H1 (cell line): ENCODE measurements around the gene GABRR1. TPM values are rescaled to one million over a fixed set of nuclear protein-coding genes. Genes with fewer than 3 reads are reported as not detected.

Source experiments
- CTCF ChIA-PET: fragments of 300-600 bp; sonication (Branson Sonifier 250); formaldehyde crosslinking; loops from one replicate; lab custom pipeline; 2021; ENCODE audit not compliant: partially characterized antibody; lab: Charles Lee
- POLR2A ChIA-PET: fragments of 300-600 bp; sonication (Branson Sonifier 250); formaldehyde crosslinking; loops from one replicate; lab custom pipeline; 2021; ENCODE audit warnings: inconsistent platforms; ENCODE audit not compliant: partially characterized antibody; lab: Charles Lee
- DNase-seq, 2 experiments: peaks; one replicate each; pipeline versions ENCODE4 v3.0.0 to v3.0.0-alpha.2; 2010 to 2022; ENCODE audit warnings: low spot score in 2 of 2, low read depth in 1 of 2, mixed read lengths in 1 of 2
- FAIRE-seq: peaks from 2 replicates; lab custom pipeline; 2011; peaks lifted over from hg19 to GRCh38; lab: Jason Lieb, UNC
- H2AFZ ChIP-seq: 2 replicates; pipeline ENCODE4 v1.8.1; 2012; ENCODE audit warnings: low read length, inconsistent platforms
- H2AK5ac ChIP-seq: 2 replicates; pipeline ENCODE4 v1.6.1; 2013; ENCODE audit warnings: low read depth, low read length
- H2BK120ac ChIP-seq: replicated peaks from 2 replicates; pipeline ENCODE3; 2013; ENCODE audit warnings: low read depth, low read length, inconsistent platforms
- H2BK12ac ChIP-seq: 2 replicates; pipeline ENCODE4 v1.6.1; 2013; ENCODE audit warnings: low read depth, low read length
- H2BK15ac ChIP-seq: 2 replicates; pipeline ENCODE4 v1.6.1; 2013; ENCODE audit warnings: low read length
- H2BK20ac ChIP-seq: 2 replicates; pipeline ENCODE4 v1.6.1; 2013; ENCODE audit warnings: low read length
- H2BK5ac ChIP-seq: 2 replicates; pipeline ENCODE4 v1.6.1; 2013; ENCODE audit warnings: low read depth, low read length
- H3K14ac ChIP-seq: 2 replicates; pipeline ENCODE4 v1.6.1; 2013; ENCODE audit warnings: inconsistent platforms; ENCODE audit not compliant: insufficient read length
- H3K18ac ChIP-seq: 2 replicates; pipeline ENCODE4 v1.6.1; 2013; ENCODE audit warnings: low read length; ENCODE audit errors: extremely low read depth
- H3K23ac ChIP-seq: 2 replicates; pipeline ENCODE4 v1.6.1; 2013; ENCODE audit warnings: inconsistent platforms; ENCODE audit not compliant: insufficient read length
- H3K23me2 ChIP-seq: 2 replicates; pipeline ENCODE4 v1.6.1; 2013; ENCODE audit warnings: low read depth, low read length
- H3K27ac ChIP-seq: 2 replicates; pipeline ENCODE4 v1.6.1; 2011; ENCODE audit warnings: low read depth, low read length, inconsistent platforms
- H3K27me3 ChIP-seq, 4 experiments: replicated peaks in 1 of 4; 1 replicate in 1 of 4; 2 replicates in 3 of 4; pipeline versions ENCODE4 v1.6.1 to v1.8.1; 2011 to 2013; ENCODE audit warnings: low read length in 3 of 4, mild to moderate bottlenecking in 3 of 4, inconsistent platforms in 2 of 4, mixed read lengths in 2 of 4, moderate library complexity in 1 of 4; ENCODE audit not compliant: control insufficient read depth in 3 of 4, insufficient read depth in 3 of 4; ENCODE audit errors: extremely low read depth in 1 of 4
- H3K36me3 ChIP-seq, 4 experiments: 2 replicates each; pipeline versions ENCODE4 v1.6.1 to v1.8.1; 2011 to 2013; ENCODE audit warnings: mild to moderate bottlenecking in 4 of 4, low read length in 3 of 4, moderate library complexity in 2 of 4, control low read depth in 1 of 4, inconsistent platforms in 1 of 4; ENCODE audit not compliant: insufficient read depth in 4 of 4, control insufficient read depth in 2 of 4
- H3K4ac ChIP-seq: replicated peaks from 2 replicates; pipeline ENCODE3; 2013; ENCODE audit warnings: low read length, low read depth, mixed read lengths, inconsistent platforms; ENCODE audit not compliant: insufficient read length
- H3K4me1 ChIP-seq, 4 experiments: replicated peaks in 1 of 4; 1 replicate in 1 of 4; 2 replicates in 3 of 4; pipeline versions ENCODE4 v1.6.1 to v1.8.1; 2011 to 2013; ENCODE audit warnings: low read length in 3 of 4, inconsistent platforms in 2 of 4, mixed read lengths in 1 of 4; ENCODE audit not compliant: insufficient read depth in 4 of 4, control insufficient read depth in 3 of 4
- H3K4me2 ChIP-seq, 2 experiments: 2 replicates each; pipeline versions ENCODE4 v1.6.1 to v1.8.1; 2011 to 2013; ENCODE audit warnings: low read depth in 2 of 2, low read length in 2 of 2, control low read depth in 1 of 2, inconsistent platforms in 1 of 2, mild to moderate bottlenecking in 1 of 2; ENCODE audit not compliant: insufficient read depth in 1 of 2
- H3K4me3 ChIP-seq, 4 experiments: fragments of 200-600, 300-600 bp in 1 of 4; sonication (generic), shearing (Covaris generic), sonication (Bioruptor Twin) in 1 of 4; 2 replicates each; pipeline versions ENCODE4 v1.5.1 to v1.8.1; 2011 to 2016; ENCODE audit warnings: low read length in 4 of 4, low read depth in 3 of 4, control low read depth in 2 of 4, inconsistent platforms in 2 of 4, mild to moderate bottlenecking in 2 of 4, mixed read lengths in 1 of 4, moderate library complexity in 1 of 4; ENCODE audit not compliant: insufficient read depth in 2 of 4; ENCODE audit errors: extremely low read depth in 1 of 4
- H3K56ac ChIP-seq: replicated peaks from 2 replicates; pipeline ENCODE3; 2013; ENCODE audit warnings: low read depth, mild to moderate bottlenecking, mixed read lengths, low read length, inconsistent platforms; ENCODE audit not compliant: insufficient read length
- H3K79me1 ChIP-seq: 2 replicates; pipeline ENCODE4 v1.6.1; 2013; ENCODE audit warnings: low read depth, low read length, control low read depth
- H3K79me2 ChIP-seq, 2 experiments: 2 replicates each; pipeline versions ENCODE4 v1.6.1 to v1.8.1; 2012 to 2013; ENCODE audit warnings: low read length in 2 of 2, mild to moderate bottlenecking in 2 of 2, inconsistent platforms in 1 of 2; ENCODE audit not compliant: insufficient read depth in 2 of 2, control insufficient read depth in 1 of 2
- H3K9ac ChIP-seq, 4 experiments: replicated peaks in 1 of 4; 1 replicate in 1 of 4; 2 replicates in 3 of 4; pipeline versions ENCODE4 v1.6.1 to v1.8.1; 2011 to 2013; ENCODE audit warnings: low read depth in 3 of 4, low read length in 3 of 4, control low read depth in 2 of 4, mild to moderate bottlenecking in 2 of 4, moderate library complexity in 2 of 4, inconsistent platforms in 1 of 4; ENCODE audit errors: extremely low read depth in 1 of 4
- H3K9me3 ChIP-seq, 2 experiments: 2 replicates each; pipeline versions ENCODE4 v1.6.1 to v1.8.1; 2012 to 2013; ENCODE audit warnings: mild to moderate bottlenecking in 2 of 2, moderate library complexity in 2 of 2, control low read depth in 1 of 2, inconsistent platforms in 1 of 2, low read depth in 1 of 2, low read length in 1 of 2, mixed read lengths in 1 of 2; ENCODE audit not compliant: insufficient read depth in 2 of 2
- H4K20me1 ChIP-seq, 2 experiments: replicated peaks in 1 of 2; 2 replicates each; pipeline versions ENCODE3 to v1.8.1; 2011 to 2013; ENCODE audit warnings: inconsistent platforms in 2 of 2, low read length in 2 of 2, mild to moderate bottlenecking in 1 of 2; ENCODE audit not compliant: insufficient read depth in 2 of 2, control insufficient read depth in 1 of 2
- H4K5ac ChIP-seq: 2 replicates; pipeline ENCODE4 v1.6.1; 2013; ENCODE audit warnings: low read length, low read depth, mixed read lengths, inconsistent platforms; ENCODE audit not compliant: insufficient read length
- H4K8ac ChIP-seq: 2 replicates; pipeline ENCODE4 v1.8.0; 2013; ENCODE audit warnings: mild to moderate bottlenecking, moderate library complexity, low read length, inconsistent platforms; ENCODE audit not compliant: insufficient read depth; ENCODE audit errors: extremely low read depth
- H4K91ac ChIP-seq: replicated peaks from 2 replicates; pipeline ENCODE3; 2013; ENCODE audit warnings: low read length, mixed read lengths, inconsistent platforms; ENCODE audit not compliant: insufficient read length
- BCL11A ChIP-seq, 2 experiments: IDR thresholded peaks; one replicate each; pipeline ENCODE4 v1.6.1; 2011; ENCODE audit warnings: low read depth in 2 of 2, low read length in 2 of 2, mild to moderate bottlenecking in 2 of 2
- CTCF ChIP-seq, 3 experiments: IDR thresholded peaks; 1 replicate in 2 of 3; 2 replicates in 1 of 3; pipeline versions ENCODE4 v1.5.1 to v1.6.1; 2011; ENCODE audit warnings: low read length in 3 of 3, mild to moderate bottlenecking in 3 of 3, inconsistent platforms in 2 of 3, low read depth in 1 of 3, moderate library complexity in 1 of 3; ENCODE audit not compliant: insufficient read depth in 1 of 3; ENCODE audit errors: control extremely low read depth in 1 of 3
- EP300 ChIP-seq, 2 experiments: IDR thresholded peaks; 1 replicate in 1 of 2; 2 replicates in 1 of 2; pipeline ENCODE4 v1.6.1; 2011 to 2012; ENCODE audit warnings: low read depth in 2 of 2, low read length in 2 of 2, mild to moderate bottlenecking in 2 of 2, borderline replicate concordance in 1 of 2, inconsistent platforms in 1 of 2, moderate library complexity in 1 of 2
- FOSL1 ChIP-seq: IDR thresholded peaks from 2 replicates; pipeline ENCODE4 v1.6.1; 2011; ENCODE audit warnings: mild to moderate bottlenecking, low read depth, low read length, moderate library complexity; ENCODE audit not compliant: insufficient read depth
- SAP30 ChIP-seq: fragments of 300-600 bp; sonication (generic); IDR thresholded peaks from 2 replicates; pipeline ENCODE4 v1.7.1; 2012; ENCODE audit warnings: low read length, moderate library complexity, mild to moderate bottlenecking, inconsistent platforms; ENCODE audit not compliant: insufficient read depth, insufficient replicate concordance
- SP1 ChIP-seq: IDR thresholded peaks from 2 replicates; pipeline ENCODE4 v1.6.1; 2011; ENCODE audit warnings: low read depth, low read length
- YY1 ChIP-seq: IDR thresholded peaks from 2 replicates; pipeline ENCODE4 v1.6.1; 2011; ENCODE audit warnings: low read depth, mild to moderate bottlenecking, low read length
- WGBS, 2 experiments: shearing (Covaris generic) in 1 of 2; methylation state at CpG; one replicate each; pipeline versions ENCODE4 v1.1.6 to v1.1.7; 2013 to 2015; ENCODE audit warnings: low lambda C conversion rate in 2 of 2, mixed read lengths in 2 of 2, inconsistent platforms in 1 of 2, low coverage in 1 of 2, missing lambda C conversion rate in 1 of 2; ENCODE audit not compliant: insufficient replicate concordance in 2 of 2, insufficient coverage in 1 of 2, insufficient read length in 1 of 2; ENCODE audit errors: extremely low coverage in 1 of 2, missing lambda C conversion rate in 1 of 2; 5-methylcytosine and 5-hydroxymethylcytosine counted together
- polyA plus RNA-seq, 7 experiments: library from polyadenylated mRNA; depleted of rRNA in 3 of 7; stranded (reverse) in 5 of 7; unstranded in 2 of 7; fragments of >200 nt in 5 of 7; fragments of 200-250 nt in 2 of 7; gene quantifications; 1 replicate in 5 of 7; 2 replicates in 1 of 7; 4 replicates in 1 of 7; pipeline versions ENCODE4 v1.2.1 to v1.2.3, GENCODE V29; 2011 to 2013; ENCODE audit warnings: missing spikeins in 2 of 7, mixed read lengths in 2 of 7
- total RNA-seq: library from RNA; stranded (reverse); fragmentation: NEBNext Ultra II Directional; extraction: Animal tissue kit (Norgen Biotek cat#: 25700); gene quantifications from 2 replicates; pipeline ENCODE4 v1.2.1, GENCODE V29; 2021

Gene GABRR1
- total and polyA plus RNA-seq, 2 of the 8 experiments (the other 6 are each of a cell fraction or from before 2014, with no cell fraction given): 0.60 to 0.63 TPM

- Histone ChIP-seq H3K4me3 (no peak overlapping the region), H3K9me3 (no peaks in the 10 kb centered on the region), H2AFZ (no peak overlapping the region), H3K79me2 (no peaks in the 10 kb centered on the region), H3K4me1 (no peaks in the 10 kb centered on the region), H3K4me2 (no peak overlapping the region), H4K91ac (no peak overlapping the region), H2BK5ac (no peak overlapping the region), H2AK5ac (no peak overlapping the region), H2BK120ac (no peak overlapping the region), H4K20me1 (no peaks in the 10 kb centered on the region), H3K18ac (no peak overlapping the region), H3K14ac (no peak overlapping the region), H3K23ac (no peak overlapping the region), H2BK12ac (no peak overlapping the region), H2BK20ac (no peak overlapping the region), H4K8ac (no peak overlapping the region), H3K27ac (no peak overlapping the region), H3K9ac (no peak overlapping the region), H3K79me1 (no peaks in the 10 kb centered on the region), H3K27me3 (no peaks in the 10 kb centered on the region)
- WGBS, 2 experiments: 87% methylated on average over 2 of the region's 2 CpGs; no CpG with 5 or more reads in 1 of the 2 experiments
- POLR2A ChIA-PET: interaction anchor here (0.7 kb wide), 1 partner anchor 14 kb away, joined by 3 read pairs; no protein-coding TSS in a partner anchor
- FAIRE-seq (no peak), DNase-seq (no peak)
- CTCF ChIA-PET: interaction anchor here (0.5 to 9.9 kb wide), 4 partner anchors 11 to 269 kb away, joined by 3 to 56 read pairs (median 3); no protein-coding TSS in a partner anchor
- TF ChIP-seq YY1 (no peak), CTCF (IDR thresholded peaks at IDR 0.05; ENCODE audit: control extremely low read depth in 1 of 3, insufficient read depth in 1 of 3, low read depth in 1 of 3, low read length in 3 of 3) (no peak), BCL11A (IDR thresholded peaks at IDR 0.05; ENCODE audit: low read depth in 2 of 2, low read length in 2 of 2) (no peak), SP1 (no peak), SAP30 (no peak), FOSL1 (no peak), EP300 (IDR thresholded peaks at IDR 0.05; ENCODE audit: borderline replicate concordance in 1 of 2, low read depth in 2 of 2, low read length in 2 of 2) (no peak)
- TF ChIP-seq, all 59 proteins: peak for 0
- Histone ChIP-seq H3K56ac (no peak overlapping the region), H2BK15ac (no peak overlapping the region), H3K36me3 (no peaks in the 10 kb centered on the region), H3K23me2 (no peaks in the 10 kb centered on the region), H4K5ac (no peak overlapping the region), H3K4ac (no peak overlapping the region)
These were observed 35.7 kb upstream of the GABRR1 start for GRCh38 chr6:89252907-89253306.
